DMS114 treated with DMSO at 0.1 percent for 48 hours (cell line): ENCODE results near the gene TMTC1.

Experiments
- DNase-seq: peaks from one replicate; lab custom pipeline; 2025; ENCODE audit not compliant: unreplicated experiment; lab: John Stamatoyannopoulos, UW

The TMTC1 gene

GRCh38 chr12:29713729-29714128 lies 70.0 kb downstream of the TMTC1 start:
- no peak for DNase-seq

GRCh38 chr12:29711381-29711780 lies 72.4 kb downstream of the TMTC1 start:
- DNase-seq: no peak

- DNase-seq: no peak
These were observed 73.6 kb downstream of the TMTC1 start for GRCh38 chr12:29710104-29710503.

- no peak for DNase-seq
These were observed 74.2 kb downstream of the TMTC1 start for GRCh38 chr12:29709496-29710040.

GRCh38 chr12:29709054-29709453 lies 74.7 kb downstream of the TMTC1 start:
- no peak for DNase-seq

GRCh38 chr12:29707846-29708245 lies 75.9 kb downstream of the TMTC1 start:
- DNase-seq: no peak

- DNase-seq: no peak
These were observed 77.4 kb downstream of the TMTC1 start for GRCh38 chr12:29706311-29706710.

- DNase-seq: no peak
These were observed 80.2 kb downstream of the TMTC1 start for GRCh38 chr12:29703528-29703927.

- no peak for DNase-seq
These were observed 80.8 kb downstream of the TMTC1 start for GRCh38 chr12:29702972-29703371.

GRCh38 chr12:29702222-29702621 lies 81.5 kb downstream of the TMTC1 start:
- no peak for DNase-seq

- no peak for DNase-seq
These were observed 82.8 kb downstream of the TMTC1 start for GRCh38 chr12:29700761-29701481.

GRCh38 chr12:29698756-29699155 lies 85.0 kb downstream of the TMTC1 start:
- no peak for DNase-seq

GRCh38 chr12:29695800-29696199 lies 87.9 kb downstream of the TMTC1 start:
- no peak for DNase-seq

GRCh38 chr12:29695026-29695425 lies 88.7 kb downstream of the TMTC1 start:
- no peak for DNase-seq

- DNase-seq: no peak
These were observed 89.7 kb downstream of the TMTC1 start for GRCh38 chr12:29694002-29694401.

- DNase-seq: no peak
These were observed 91.5 kb downstream of the TMTC1 start for GRCh38 chr12:29692237-29692636.

- DNase-seq: no peak
These were observed 92.4 kb downstream of the TMTC1 start for GRCh38 chr12:29691161-29691854.

GRCh38 chr12:29690728-29691127 lies 93.0 kb downstream of the TMTC1 start:
- no peak for DNase-seq

- DNase-seq: no peak
These were observed 94.8 kb downstream of the TMTC1 start for GRCh38 chr12:29688914-29689313.

- DNase-seq: no peak
These were observed 101.7 kb downstream of the TMTC1 start for GRCh38 chr12:29682088-29682487.

- DNase-seq: no peak
These were observed 102.4 kb downstream of the TMTC1 start for GRCh38 chr12:29681370-29681769.

- no peak for DNase-seq
These were observed 107.1 kb downstream of the TMTC1 start for GRCh38 chr12:29676676-29677075.
